ENCODE measurements around the gene TAS2R9.
A peak's percentile ranks its signal among the peaks of the same experiment; 100 is the strongest.
"Not testable (repeated sequence)": the region's sequence is repeated elsewhere in the genome, so short reads cannot be mapped to it uniquely, and the experiment has no call there.

Gene TAS2R9

DNA sequence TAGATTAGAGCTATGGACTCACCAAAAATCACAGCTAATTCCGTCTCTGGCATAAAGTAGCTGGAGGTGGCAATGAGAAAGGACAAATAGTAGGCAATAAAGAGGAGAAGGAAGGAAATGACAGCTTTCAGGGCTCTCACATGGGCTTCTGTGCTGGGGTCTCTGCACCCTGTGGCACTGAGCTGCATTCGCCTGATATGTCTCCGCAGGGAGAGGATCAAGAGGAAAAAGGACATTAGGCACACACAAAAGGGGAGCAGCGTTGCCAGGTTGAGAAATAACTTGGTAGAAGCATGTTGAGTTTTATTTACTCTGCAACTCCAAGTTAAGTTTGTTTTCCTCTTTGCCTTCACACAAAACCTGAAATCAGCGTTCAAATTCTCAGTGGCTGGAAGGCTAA, 8.2 kb downstream of the TAS2R9 start:
- no peak for TF ChIP-seq ZFX (IDR thresholded peaks at IDR 0.05)
- TF ChIP-seq, protein P1, sequence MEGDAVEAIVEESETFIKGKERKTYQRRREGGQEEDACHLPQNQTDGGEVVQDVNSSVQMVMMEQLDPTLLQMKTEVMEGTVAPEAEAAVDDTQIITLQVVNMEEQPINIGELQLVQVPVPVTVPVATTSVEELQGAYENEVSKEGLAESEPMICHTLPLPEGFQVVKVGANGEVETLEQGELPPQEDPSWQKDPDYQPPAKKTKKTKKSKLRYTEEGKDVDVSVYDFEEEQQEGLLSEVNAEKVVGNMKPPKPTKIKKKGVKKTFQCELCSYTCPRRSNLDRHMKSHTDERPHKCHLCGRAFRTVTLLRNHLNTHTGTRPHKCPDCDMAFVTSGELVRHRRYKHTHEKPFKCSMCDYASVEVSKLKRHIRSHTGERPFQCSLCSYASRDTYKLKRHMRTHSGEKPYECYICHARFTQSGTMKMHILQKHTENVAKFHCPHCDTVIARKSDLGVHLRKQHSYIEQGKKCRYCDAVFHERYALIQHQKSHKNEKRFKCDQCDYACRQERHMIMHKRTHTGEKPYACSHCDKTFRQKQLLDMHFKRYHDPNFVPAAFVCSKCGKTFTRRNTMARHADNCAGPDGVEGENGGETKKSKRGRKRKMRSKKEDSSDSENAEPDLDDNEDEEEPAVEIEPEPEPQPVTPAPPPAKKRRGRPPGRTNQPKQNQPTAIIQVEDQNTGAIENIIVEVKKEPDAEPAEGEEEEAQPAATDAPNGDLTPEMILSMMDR (conservative IDR thresholded peaks at IDR 0.05), result no peak
- H3K27ac ChIP-seq, result no peak overlapping the region

DNA sequence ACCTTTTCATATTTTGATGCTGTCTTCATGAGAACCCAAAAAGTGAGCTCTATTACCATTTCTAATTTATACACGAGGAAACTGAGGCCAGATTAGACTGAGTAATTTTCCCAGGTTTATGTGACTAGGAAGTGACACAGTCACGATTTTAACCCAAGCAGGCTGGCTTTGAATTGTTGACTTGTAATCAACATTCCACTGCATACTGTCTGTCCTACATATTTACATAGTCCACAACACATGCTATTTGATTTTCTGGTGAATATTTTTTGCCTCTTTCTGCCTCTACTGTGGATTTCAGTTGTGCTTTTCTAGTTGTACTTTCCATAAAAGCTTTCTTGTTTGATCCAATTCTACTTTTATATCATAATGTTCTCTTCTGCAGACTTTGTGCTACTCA, 15.7 kb downstream of the TAS2R9 start:
- TF ChIP-seq ZFX (IDR thresholded peaks at IDR 0.05), result no peak
- H3K27ac ChIP-seq, result no peak overlapping the region

DNA sequence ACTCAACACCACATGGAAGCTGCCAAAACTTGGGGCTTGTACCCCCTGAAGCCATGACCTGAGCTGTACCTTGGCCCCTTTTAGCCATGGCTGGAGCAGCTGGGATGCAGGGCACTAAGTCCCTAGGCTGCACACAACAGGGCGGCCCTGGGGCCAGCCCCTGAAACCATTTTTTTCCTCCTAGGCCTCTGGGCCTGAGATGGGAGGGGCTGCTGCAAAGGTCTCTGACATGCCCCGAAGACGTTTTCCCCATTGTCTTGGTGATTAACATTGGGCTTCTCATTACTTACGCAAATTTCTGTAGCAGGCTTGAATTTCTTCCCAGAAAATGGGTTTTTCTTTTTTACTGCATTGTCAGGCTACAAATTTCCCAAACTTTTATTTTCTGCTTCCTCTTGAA, 18.2 kb downstream of the TAS2R9 start:
- H3K27ac ChIP-seq, result not testable (repeated sequence)

DNA sequence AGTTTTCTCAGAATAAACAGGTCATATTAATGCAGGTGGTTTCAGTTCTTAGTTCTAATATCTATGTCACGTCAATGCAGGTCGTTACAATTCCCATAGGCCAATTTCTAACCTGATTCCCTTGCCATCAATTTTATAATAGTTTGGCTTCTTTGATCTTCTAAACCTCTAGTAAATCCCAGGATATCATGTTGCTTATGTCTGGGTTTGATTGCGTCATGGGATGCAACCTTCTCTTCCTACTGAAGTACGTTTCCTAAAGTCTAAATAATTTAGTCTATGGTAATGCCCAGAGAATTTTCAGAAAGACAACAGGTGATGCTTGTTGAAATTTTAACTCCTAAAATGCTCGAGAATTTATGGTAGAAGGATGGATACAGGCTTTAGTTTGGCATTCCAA, 26.7 kb downstream of the TAS2R9 start:
- TF ChIP-seq, protein P1 (conservative IDR thresholded peaks at IDR 0.05), result no peak
- TF ChIP-seq ZFX (IDR thresholded peaks at IDR 0.05), result no peak
- no peak overlapping the region for H3K27ac ChIP-seq

DNA sequence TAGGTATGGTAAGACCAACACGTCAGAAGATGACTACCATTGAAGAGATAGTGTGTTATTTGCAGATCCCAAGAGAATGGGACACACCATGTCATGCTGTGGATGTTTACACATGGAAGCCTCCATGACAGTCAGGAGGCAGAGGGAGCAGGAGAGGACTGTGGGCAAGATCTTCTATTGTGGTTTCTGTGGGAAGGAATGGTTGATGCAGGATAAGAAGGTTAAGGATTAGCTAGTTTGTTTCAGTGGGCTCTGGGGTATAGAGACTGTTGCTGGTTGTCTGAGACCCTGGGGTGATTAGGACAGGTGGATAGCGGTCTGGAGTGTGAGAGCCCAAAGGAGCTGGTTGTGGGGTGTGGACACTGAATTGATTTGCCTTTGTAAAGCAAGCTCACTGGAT, 30.9 kb downstream of the TAS2R9 start:
- TF ChIP-seq, protein P1 (conservative IDR thresholded peaks at IDR 0.05), result no peak
- no peak for TF ChIP-seq ZFX (IDR thresholded peaks at IDR 0.05)
- H3K27ac ChIP-seq, result no peak overlapping the region

DNA sequence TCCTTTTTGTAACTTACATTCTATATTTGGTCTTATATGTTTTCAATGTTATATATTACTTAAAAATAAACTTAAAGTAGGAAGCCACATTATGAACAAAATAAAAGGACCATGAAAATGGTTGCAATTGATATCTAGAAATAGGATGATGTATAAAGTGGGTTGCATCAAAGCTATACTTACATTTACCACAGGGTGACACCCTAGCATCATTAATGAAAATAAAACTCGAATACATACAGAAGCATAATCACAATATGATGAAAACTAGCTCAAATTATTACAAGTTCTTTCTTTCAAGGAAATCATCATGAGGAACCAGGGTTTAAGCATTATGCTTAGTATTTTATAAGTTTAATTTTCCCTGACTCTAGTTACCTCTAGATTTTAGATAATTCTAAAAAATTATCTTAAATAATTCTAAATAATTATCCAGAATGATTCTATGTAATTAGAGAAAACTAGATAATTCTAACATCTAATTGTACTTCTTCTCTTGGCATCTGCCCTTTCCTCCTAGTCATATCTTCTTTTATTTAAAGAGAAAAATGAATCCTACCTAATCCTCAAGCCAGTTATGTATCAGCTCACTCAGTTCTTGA, 38.7 kb downstream of the TAS2R9 start:
- TF ChIP-seq, protein P1 (conservative IDR thresholded peaks at IDR 0.05), result peak; percentile 73
- no peak for TF ChIP-seq ZFX (IDR thresholded peaks at IDR 0.05)
- H3K27ac ChIP-seq, result no peak overlapping the region

DNA sequence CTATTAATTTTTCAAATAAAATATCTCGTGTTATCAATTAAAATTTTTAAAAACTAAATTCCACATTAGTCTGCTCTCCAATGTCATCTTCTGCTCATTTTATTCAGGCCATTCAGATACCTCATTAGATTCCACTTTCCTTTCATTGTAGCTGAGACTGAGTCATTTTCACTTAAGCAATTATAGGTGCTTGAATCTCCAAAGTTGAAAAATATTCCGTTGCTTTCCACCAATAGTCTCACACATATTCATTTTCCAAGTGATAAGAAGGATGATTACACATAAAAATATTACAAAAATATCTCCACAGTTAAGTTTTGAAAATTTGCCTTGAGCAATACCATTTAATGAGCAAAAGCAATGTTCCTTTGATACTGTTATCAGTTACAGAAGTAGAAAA, 50.3 kb downstream of the TAS2R9 start:
- TF ChIP-seq, protein P1 (conservative IDR thresholded peaks at IDR 0.05), result no peak
- TF ChIP-seq ZFX (IDR thresholded peaks at IDR 0.05), result no peak
- no peak overlapping the region for H3K27ac ChIP-seq
